Vagina (tissue), 2 donors: Measurements from ENCODE around the gene LRMDA. TPM values are rescaled to one million over a fixed set of nuclear protein-coding genes. Genes with fewer than 3 reads are reported as not detected.

Experiments used
- DNase-seq, 2 donors: peaks; one replicate each; pipeline ENCODE4 v3.0.0-alpha.2; 2017; ENCODE audit errors: extremely low spot score in 2 of 2
- H3K27ac ChIP-seq: fragments of 200-600 bp; sonication (generic); one replicate; pipeline ENCODE4 v1.5.1; 2019
- H3K27me3 ChIP-seq: fragments of 200-600 bp; sonication (generic); one replicate; pipeline ENCODE4 v1.5.1; 2019
- H3K36me3 ChIP-seq, 2 donors: fragments of 200-600 bp; sonication (generic); one replicate each; pipeline ENCODE4 v1.5.1; 2017 to 2019
- H3K4me1 ChIP-seq: fragments of 200-600 bp; sonication (generic); one replicate; pipeline ENCODE4 v1.5.1; 2019
- H3K4me3 ChIP-seq, 2 donors: fragments of 200-600 bp; sonication (generic); 1 replicate in 1 of 2; 2 replicates in 1 of 2; pipeline ENCODE4 v1.5.1; 2016 to 2019
- H3K9me3 ChIP-seq: fragments of 200-600 bp; sonication (generic); one replicate; pipeline ENCODE4 v1.5.1; 2019
- CTCF ChIP-seq, 3 experiments: fragments of 450-650 bp in 2 of 3; fragments of 200-600 bp in 1 of 3; sonication (generic) in 1 of 3; IDR thresholded peaks; one replicate each; pipeline ENCODE4 v1.5.1; 2017 to 2019; ENCODE audit warnings: antibody characterized with exemption in 3 of 3, mild to moderate bottlenecking in 2 of 3, moderate library complexity in 2 of 3
- POLR2A ChIP-seq, 2 donors: fragments of 450-650 bp; IDR thresholded peaks; one replicate each; pipeline ENCODE4 v1.6.1; 2017; ENCODE audit warnings: antibody characterized with exemption in 2 of 2, mild to moderate bottlenecking in 2 of 2, moderate library complexity in 2 of 2
- POLR2AphosphoS5 ChIP-seq, 2 donors: sonication (generic); formaldehyde crosslinking; IDR thresholded peaks; one replicate each; pipeline ENCODE4 v1.9.0; 2017; ENCODE audit warnings: antibody characterized with exemption in 2 of 2, mild to moderate bottlenecking in 2 of 2, low read depth in 1 of 2; ENCODE audit not compliant: insufficient read depth in 1 of 2
- intact Hi-C: fragments of 100-400 bp; cut with DNase I; formaldehyde crosslinking; loops from one replicate; pipeline ENCODE4 v1.15.1; 2023
- total RNA-seq: library from RNA; depleted of rRNA; stranded (reverse); fragments of >200 nt; gene quantifications from one replicate; pipeline ENCODE4 v1.2.3, GENCODE V29; 2016

The LRMDA gene
- total RNA-seq, 1 donor from 2014 or later = 22.6 TPM

GRCh38 chr10:76303682-76304316, 872.4 kb downstream of the LRMDA start:
- Histone ChIP-seq H3K27me3 (no peaks in the 10 kb centered on the region), H3K36me3 (no peaks in the 10 kb centered on the region), H3K4me3 (no peak overlapping the region), H3K9me3 (no peaks in the 10 kb centered on the region), H3K27ac (no peak overlapping the region), H3K4me1 (no peaks in the 10 kb centered on the region)
- DNase-seq = no peak
- peak in 1 of 3 experiments; percentile 35 for TF ChIP-seq CTCF (IDR thresholded peaks at IDR 0.05)
- no peak for TF ChIP-seq POLR2AphosphoS5 (IDR thresholded peaks at IDR 0.05; ENCODE audit: insufficient read depth in 1 of 2, low read depth in 1 of 2)
- no peak for TF ChIP-seq POLR2A (IDR thresholded peaks at IDR 0.05)
- intact Hi-C loops = loop anchor here (10.0 kb wide), 1 partner anchor 909 kb away; no protein-coding TSS in a partner anchor

- intact Hi-C loops = loop anchor here (10.0 kb wide), 1 partner anchor 911 kb away; no protein-coding TSS in a partner anchor
- Histone ChIP-seq H3K27me3 (no peaks in the 10 kb centered on the region), H3K27ac (no peak overlapping the region), H3K9me3 (no peaks in the 10 kb centered on the region), H3K4me3 (no peak overlapping the region), H3K4me1 (peaks cover 7% of the 10 kb centered on the region), H3K36me3 (no peaks in the 10 kb centered on the region)
- TF ChIP-seq CTCF (IDR thresholded peaks at IDR 0.05) (no peak), POLR2AphosphoS5 (IDR thresholded peaks at IDR 0.05; ENCODE audit: insufficient read depth in 1 of 2, low read depth in 1 of 2) (no peak), POLR2A (IDR thresholded peaks at IDR 0.05) (no peak)
- DNase-seq = no peak
These were observed 874.6 kb downstream of the LRMDA start for GRCh38 chr10:76305930-76306615.

- Histone ChIP-seq H3K4me3 (no peak overlapping the region), H3K27me3 (no peaks in the 10 kb centered on the region), H3K9me3 (no peaks in the 10 kb centered on the region), H3K4me1 (peaks cover 7% of the 10 kb centered on the region), H3K27ac (no peak overlapping the region), H3K36me3 (no peaks in the 10 kb centered on the region)
- intact Hi-C loops = loop anchor here (10.0 kb wide), 1 partner anchor 912 kb away; no protein-coding TSS in a partner anchor
- no peak for DNase-seq
- TF ChIP-seq POLR2AphosphoS5 (IDR thresholded peaks at IDR 0.05; ENCODE audit: insufficient read depth in 1 of 2, low read depth in 1 of 2) (no peak), POLR2A (IDR thresholded peaks at IDR 0.05) (no peak), CTCF (IDR thresholded peaks at IDR 0.05) (no peak)
These were observed 875.4 kb downstream of the LRMDA start for GRCh38 chr10:76306856-76307255.

GRCh38 chr10:76309070-76309469, 877.6 kb downstream of the LRMDA start:
- Histone ChIP-seq H3K27me3 (no peaks in the 10 kb centered on the region), H3K4me1 (peaks cover 7% of the 10 kb centered on the region), H3K27ac (no peak overlapping the region), H3K4me3 (no peak overlapping the region), H3K9me3 (no peaks in the 10 kb centered on the region), H3K36me3 (no peaks in the 10 kb centered on the region)
- intact Hi-C loops = loop anchor here (10.0 kb wide), 1 partner anchor 914 kb away; no protein-coding TSS in a partner anchor
- TF ChIP-seq POLR2AphosphoS5 (IDR thresholded peaks at IDR 0.05; ENCODE audit: insufficient read depth in 1 of 2, low read depth in 1 of 2) (no peak), CTCF (IDR thresholded peaks at IDR 0.05) (no peak), POLR2A (IDR thresholded peaks at IDR 0.05) (no peak)
- no peak for DNase-seq
